SW480 (cell line): ENCODE measurements around the gene ZNF438.
"Not testable (repeated sequence)": the region's sequence is repeated elsewhere in the genome, so short reads cannot be mapped to it uniquely, and the experiment has no call there.

Experiments used
- DNase-seq: peaks from one replicate; pipeline ENCODE4 v3.0.0-alpha.2; 2016; ENCODE audit warnings: low spot score

Gene ZNF438

GRCh38 chr10:30985512-30985911 is 46.2 kb downstream of the ZNF438 start:
- DNase-seq = peak; percentile 14

GRCh38 chr10:30984563-30985328 is 46.9 kb downstream of the ZNF438 start:
- DNase-seq = no peak

- not testable (repeated sequence) for DNase-seq
Measured at GRCh38 chr10:30983209-30983608, 48.5 kb downstream of the ZNF438 start.

DNA sequence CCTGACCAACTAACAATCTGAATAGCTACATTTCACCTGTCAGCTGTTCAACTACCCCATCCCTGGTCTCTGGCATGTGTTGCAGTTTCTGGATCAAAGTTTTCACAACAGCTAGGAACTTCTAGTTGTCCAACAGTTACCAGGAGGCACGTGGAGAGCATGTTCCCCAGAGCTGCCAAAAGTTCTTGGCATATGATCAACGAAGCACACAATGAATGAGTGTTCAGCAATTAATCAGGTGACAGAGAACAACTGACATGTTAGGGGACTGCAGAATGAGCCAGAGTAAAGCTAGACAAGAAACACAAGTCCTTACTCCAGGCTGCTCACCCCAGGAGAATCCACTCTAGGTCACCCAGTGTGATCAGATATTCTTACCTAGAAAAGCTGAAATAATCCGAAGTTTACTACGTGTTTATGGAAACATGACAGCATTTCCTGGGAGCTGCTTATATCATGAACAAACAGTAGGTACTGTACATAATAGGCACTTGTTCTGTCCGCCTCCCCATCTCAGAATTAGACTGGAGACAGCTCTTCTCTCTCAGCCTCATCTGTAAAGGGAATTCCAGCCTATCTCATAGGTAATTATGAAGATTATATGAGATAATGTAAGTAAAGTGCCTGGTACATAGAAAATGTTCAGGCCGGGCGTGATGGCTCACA is 50.6 kb downstream of the ZNF438 start:
- no peak for DNase-seq

GRCh38 chr10:30979956-30980355 is 51.7 kb downstream of the ZNF438 start:
- no peak for DNase-seq

DNA sequence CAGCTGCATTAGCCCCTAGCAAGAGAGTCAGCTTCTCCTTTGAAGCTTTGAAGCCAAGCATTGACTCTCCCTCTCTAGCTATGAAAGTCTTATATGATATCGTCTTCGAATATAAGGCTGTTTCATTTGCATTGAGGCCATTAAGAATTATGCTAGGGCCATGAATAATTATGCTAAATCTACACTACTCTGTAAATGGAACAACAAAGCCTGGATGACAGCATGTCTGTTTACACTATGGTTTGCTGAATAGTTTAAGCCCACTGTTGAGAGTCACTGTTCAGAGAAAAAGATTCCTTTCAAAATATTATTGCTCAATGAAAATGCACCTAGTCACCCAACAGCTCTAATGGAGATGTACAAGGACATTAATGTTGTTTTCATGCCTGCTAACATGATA is 52.8 kb downstream of the ZNF438 start:
- no peak for DNase-seq

DNA sequence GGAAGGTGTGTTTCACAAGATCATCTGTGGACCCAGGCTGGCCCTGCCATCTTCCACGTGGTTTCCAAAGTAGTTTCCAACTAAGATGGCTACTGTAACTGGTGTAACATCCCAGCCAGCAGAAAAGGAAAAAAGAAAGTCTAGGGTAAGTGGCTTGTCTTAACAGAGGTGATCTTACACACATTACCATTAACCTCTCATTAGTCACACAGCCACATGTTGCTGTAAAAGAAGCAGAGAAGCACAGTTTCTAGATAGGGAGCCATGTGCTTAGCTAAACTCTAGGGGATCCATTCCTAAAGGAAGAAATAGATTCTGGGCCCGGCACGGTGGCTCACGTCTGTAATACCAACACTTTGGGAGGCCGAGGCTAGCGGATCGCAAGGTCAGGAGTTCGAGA is 54.3 kb downstream of the ZNF438 start:
- no peak for DNase-seq

DNA sequence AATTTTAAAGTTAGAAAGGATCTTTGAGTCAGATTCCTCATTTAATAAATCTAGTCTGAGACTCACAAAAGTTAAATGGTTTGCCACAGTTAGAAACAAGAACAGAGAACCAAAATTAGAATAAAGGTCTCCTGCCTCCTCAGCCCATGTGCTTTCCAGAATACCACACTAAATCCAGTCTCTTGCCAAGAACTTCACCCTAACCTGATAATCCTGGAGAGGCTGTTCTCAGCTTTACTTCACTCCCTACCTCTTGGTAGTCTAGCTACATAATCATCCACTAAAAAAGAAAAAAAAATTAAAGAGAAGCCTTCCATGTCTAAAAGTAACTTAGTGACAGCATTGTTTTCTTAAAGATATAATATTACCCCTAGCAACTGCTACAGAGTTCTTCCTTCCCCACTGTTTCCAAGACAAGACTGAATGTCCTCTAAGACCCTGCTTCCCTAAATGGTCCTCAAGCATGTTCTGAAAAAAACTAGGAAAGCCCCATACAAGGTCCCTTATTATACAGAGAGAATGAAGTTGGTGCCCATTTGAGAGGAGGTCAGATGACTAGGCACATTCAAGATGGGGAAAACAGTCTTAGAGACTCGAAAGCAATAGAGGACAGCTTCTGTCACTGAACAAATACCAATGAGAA is 56.8 kb downstream of the ZNF438 start:
- no peak for DNase-seq

GRCh38 chr10:30974355-30974754 is 57.3 kb downstream of the ZNF438 start:
- DNase-seq = no peak

DNA sequence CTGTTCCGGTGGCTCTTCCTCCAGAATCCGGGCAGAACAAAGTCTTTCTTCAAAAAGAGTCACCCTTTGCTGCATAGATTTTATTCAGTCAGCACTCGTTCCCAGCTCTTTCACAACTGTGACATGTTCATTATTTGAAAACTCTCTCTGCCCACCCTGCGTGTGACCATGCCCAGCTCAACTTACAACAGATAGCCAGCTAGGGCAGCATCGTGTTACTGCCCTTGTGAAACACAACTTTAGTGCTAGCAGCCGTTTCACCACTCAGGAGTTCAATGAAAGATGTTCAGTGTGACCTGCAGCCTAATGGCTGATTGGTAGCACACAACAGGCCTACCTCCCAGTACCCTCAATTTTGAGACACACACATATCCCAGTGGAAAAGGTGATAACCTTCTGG is 57.9 kb downstream of the ZNF438 start:
- no peak for DNase-seq

DNA sequence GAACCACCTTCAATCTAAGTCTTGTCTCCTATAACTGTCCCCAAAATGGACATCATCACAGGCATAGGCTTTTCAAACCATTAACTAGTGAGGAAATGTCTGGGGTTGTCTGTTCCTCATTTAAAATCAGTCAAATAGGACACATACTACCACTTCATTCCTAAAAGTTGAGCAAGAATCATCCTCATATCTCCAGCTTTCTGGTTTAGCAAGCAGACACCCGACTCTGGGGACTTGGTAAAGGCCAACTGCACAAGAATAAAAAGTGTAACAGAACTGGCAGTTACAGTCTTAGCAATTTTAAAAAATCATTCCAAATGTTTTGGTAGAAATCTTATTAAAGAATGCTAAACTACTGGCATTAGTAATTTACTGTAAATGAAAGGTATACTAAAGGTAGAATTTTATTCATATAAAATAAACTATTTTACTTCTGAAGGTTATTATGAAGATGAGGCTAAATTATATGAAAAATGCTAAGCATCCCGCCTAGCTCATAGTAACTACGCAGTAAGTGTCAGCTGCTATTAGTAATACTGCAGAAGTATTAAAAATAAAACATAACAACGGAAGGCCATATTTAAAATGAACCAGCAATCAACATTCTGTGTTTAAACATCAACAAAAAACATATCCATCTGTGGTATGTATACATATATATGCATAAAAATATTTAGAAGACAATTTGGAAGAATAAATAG is 60.8 kb downstream of the ZNF438 start:
- DNase-seq = no peak

DNA sequence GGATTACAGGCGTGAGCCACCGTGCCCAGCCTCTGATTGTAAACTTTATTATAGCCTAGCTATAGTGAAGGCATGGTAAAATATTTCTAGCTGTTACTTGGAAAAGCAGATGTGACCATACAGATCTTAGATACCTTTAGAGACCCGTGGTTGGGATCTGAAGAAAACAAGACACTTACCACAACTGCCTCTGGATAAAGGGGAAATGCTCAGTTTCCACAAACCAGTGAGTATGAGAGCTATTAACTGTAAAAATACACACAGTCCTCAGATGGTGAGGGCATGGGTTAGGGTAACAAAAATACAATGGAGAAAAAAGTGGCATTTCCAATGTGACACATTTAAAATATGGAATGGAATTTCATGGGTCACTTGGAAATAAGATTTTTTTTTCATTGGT is 63.0 kb downstream of the ZNF438 start:
- DNase-seq = no peak

- no peak for DNase-seq
Measured at GRCh38 chr10:30967650-30968410, 63.8 kb downstream of the ZNF438 start.

DNA sequence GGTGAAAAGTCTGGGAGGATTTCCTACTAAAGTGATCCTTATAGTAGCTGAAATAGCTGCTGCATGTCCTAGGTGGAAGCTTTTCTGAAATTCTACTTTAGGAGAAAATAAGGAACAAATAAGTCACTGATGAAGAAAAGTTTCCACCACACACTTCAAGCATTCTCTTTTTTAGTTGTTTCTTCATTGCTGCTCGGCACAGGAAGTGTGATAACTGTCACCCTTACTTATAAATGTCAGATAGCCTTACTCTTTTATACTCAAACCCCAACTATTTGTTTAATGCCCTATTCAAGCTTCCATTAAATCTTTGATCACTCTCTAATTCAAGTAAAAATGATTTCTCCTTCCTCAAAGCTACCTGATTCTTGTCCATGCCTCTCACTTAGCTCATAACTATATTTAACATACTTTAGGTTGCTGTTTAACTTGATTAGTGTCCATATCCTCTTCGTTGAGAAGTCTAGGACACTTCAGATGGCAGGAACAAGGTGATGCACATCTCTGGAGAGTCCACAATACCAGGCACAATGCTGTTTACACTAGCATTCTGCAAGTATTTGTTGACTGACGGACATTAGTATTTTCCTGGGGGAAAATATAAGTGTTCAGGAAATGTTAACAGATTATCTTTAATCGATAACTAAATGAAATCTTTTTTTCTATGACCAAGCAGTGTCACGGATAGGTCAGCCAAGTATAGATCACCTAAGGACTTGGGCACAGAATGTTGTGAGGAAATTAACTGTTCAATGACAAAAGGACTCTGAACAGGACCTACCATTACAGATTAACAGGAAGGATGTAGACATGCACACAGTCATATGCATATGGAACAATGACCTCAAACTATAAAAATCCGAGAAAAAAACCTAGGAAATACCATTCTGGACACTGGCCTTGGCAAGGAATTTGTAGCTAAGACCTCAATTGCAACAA is 67.4 kb downstream of the ZNF438 start:
- no peak for DNase-seq

DNA sequence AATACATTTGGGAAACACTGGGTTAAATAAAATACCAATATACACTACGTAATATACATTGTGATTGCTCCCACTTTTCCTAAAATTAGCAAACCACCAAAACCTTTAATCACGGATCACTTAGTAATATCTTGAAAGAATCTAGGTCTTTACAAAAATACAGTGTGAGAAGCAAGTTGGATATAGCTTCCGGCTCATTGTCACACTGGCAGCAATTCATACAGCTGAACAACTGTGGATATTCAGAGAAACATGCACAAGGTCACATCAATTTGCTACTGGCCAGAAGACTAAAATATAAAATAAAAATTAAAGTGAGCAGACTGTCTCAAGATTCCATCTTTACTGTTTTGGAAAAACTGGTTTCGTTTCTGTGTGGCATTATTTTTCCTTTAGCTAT is 69.1 kb downstream of the ZNF438 start:
- DNase-seq = no peak

- no peak for DNase-seq
Measured at GRCh38 chr10:30959836-30960210, 71.8 kb downstream of the ZNF438 start.

- DNase-seq = not testable (repeated sequence)
Measured at GRCh38 chr10:30949218-30949617, 82.4 kb downstream of the ZNF438 start.

DNA sequence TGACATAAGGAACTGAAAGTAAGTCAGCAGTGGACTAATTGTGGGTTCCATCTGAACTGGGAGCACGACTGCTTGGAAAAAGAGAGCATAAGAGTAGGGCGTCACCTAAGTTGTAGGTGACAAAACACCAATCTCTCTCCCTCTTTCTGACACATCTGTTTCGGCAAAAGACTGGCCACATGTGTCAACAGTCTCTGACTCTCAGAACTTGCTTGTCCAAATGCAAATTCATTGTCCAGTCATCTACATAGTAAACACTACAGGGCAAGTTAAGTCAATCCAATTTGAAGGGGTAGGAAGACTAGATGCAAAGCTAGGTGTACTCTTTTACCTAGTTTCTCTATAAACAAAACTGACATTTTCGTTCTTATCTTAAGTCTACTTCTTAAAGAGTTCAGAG is 87.7 kb downstream of the ZNF438 start:
- no peak for DNase-seq

GRCh38 chr10:30943451-30943850 is 88.2 kb downstream of the ZNF438 start:
- DNase-seq = no peak

- DNase-seq = no peak
Measured at GRCh38 chr10:30940256-30940655, 91.4 kb downstream of the ZNF438 start.
